GM21737 (cell line): ENCODE results near the gene DNALI1.

Source experiments
- ATAC-seq: cut with Tn5 transposase; IDR thresholded peaks from one replicate; pipeline ENCODE4 v1.9.1; 2021; ENCODE audit warnings: mild to moderate bottlenecking, moderate library complexity; ENCODE audit not compliant: unreplicated experiment

The DNALI1 gene

GRCh38 chr1:37599940-37600339 lies 43.2 kb downstream of the DNALI1 start:
- ATAC-seq, result no peak

GRCh38 chr1:37601441-37601840 lies 44.7 kb downstream of the DNALI1 start:
- ATAC-seq, result no peak

- no peak for ATAC-seq
Measured at GRCh38 chr1:37602750-37603694, 46.3 kb downstream of the DNALI1 start.

GRCh38 chr1:37605061-37605650 lies 48.4 kb downstream of the DNALI1 start:
- no peak for ATAC-seq

GRCh38 chr1:37605806-37606474 lies 49.2 kb downstream of the DNALI1 start:
- no peak for ATAC-seq

- ATAC-seq, result no peak
Measured at GRCh38 chr1:37606481-37607263, 49.9 kb downstream of the DNALI1 start.

- no peak for ATAC-seq
Measured at GRCh38 chr1:37609002-37609401, 52.3 kb downstream of the DNALI1 start.

GRCh38 chr1:37609994-37610393 lies 53.3 kb downstream of the DNALI1 start:
- no peak for ATAC-seq

GRCh38 chr1:37612186-37612585 lies 55.4 kb downstream of the DNALI1 start:
- no peak for ATAC-seq

- ATAC-seq, result no peak
Measured at GRCh38 chr1:37614105-37614504, 57.4 kb downstream of the DNALI1 start.

GRCh38 chr1:37616330-37616729 lies 59.6 kb downstream of the DNALI1 start:
- no peak for ATAC-seq
